ENCODE results near the gene SIN3B.
A peak's percentile ranks its signal among the peaks of the same experiment; 100 is the strongest.
"Not testable (repeated sequence)": the region's sequence is repeated elsewhere in the genome, so short reads cannot be mapped to it uniquely, and the experiment has no call there.

SIN3B gene

GRCh38 chr19:16829010-16829821 is at the start of gene SIN3B:
Gene SIN3B, plus strand, starts transcription at chr19:16829398. Its CDS starts 23 bp downstream, at chr19:16829421.
- Mint-ChIP-seq H3K4me1 (peaks cover 27 to 34% of the 10 kb centered on the region in 2 donors), H3K9me3 (no peaks in the 10 kb centered on the region), H3K27me3 (peaks cover 22 to 31% of the 10 kb centered on the region in 2 donors), H3K36me3 (peaks cover 18 to 28% of the 10 kb centered on the region in 2 donors), H3K4me3 (peak within 1 kb of the TSS; percentile 90 to 91), H3K27ac (peak within 1 kb of the TSS; percentile 96)
- ATAC-seq (replicated peaks) (peak; percentile 79 to 84), DNase-seq (peak; percentile 85)

DNA sequence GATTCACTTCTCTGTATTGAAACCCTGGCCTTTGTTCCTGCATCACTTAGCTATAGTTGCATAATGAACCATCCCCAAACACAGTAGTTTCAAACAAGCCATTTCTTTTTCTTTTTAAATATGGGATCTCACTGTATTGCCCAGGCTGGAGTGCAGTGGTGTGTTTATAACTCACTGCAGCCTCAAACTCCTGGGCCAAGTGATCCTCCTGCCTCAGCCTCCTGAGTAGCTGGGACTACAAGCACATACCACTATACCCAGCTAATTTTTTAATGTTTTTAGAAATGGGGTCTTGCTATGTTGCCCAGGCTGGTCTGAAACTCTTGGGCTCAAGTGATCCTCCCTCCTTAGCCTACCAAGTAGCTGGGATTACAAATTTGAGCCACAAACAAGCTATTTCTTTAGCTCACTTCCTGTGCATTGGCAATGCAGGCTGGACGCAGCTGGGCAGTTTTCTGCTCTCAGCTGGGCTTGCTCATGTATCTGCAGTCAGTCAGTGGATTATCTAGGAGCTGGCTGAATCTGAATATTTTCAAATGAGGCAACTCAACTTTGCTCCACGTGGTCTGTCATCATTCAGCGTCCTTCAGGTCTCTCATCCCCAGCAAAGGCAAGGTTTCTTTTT is 49.5 kb upstream of the SIN3B start:
- ATAC-seq (replicated peaks): no peak
- no peak for DNase-seq
- no peak overlapping the region for H3K27ac Mint-ChIP-seq
- no peaks in the 10 kb centered on the region for H3K4me1 Mint-ChIP-seq
- H3K27me3 Mint-ChIP-seq: peaks cover 8 to 14% of the 10 kb centered on the region in 2 donors
- H3K9me3 Mint-ChIP-seq: peaks cover 0 to 2% of the 10 kb centered on the region in 2 donors
- no peak overlapping the region for H3K4me3 Mint-ChIP-seq
- H3K36me3 Mint-ChIP-seq: no peaks in the 10 kb centered on the region

DNA sequence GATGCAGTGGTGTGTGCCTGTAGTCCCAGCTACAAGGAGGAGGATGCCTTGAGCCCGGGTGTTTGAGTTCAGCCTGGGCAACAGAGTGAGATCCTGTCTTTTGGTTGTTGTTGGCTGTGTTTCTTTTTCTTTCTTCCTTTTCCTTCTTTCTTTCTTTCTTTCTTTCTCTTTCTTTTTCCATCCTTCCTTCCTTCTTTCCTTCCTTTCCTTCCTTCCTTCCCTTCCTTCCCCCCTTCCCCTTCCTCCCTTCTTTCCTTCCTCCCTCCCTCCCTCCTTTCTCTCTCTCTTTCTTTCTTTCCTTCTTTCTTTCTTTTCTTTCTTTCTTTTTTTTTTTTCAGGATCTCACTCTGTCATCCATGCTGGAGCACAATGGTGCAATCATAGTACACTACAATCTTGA is 46.5 kb upstream of the SIN3B start:
- H3K27ac Mint-ChIP-seq: no peak overlapping the region
- no peaks in the 10 kb centered on the region for H3K9me3 Mint-ChIP-seq

GRCh38 chr19:16788479-16788878 is 40.7 kb upstream of the SIN3B start:
- peaks cover 6 to 7% of the 10 kb centered on the region in 2 donors for H3K9me3 Mint-ChIP-seq
- no peak overlapping the region for H3K27ac Mint-ChIP-seq
- H3K4me1 Mint-ChIP-seq: no peaks in the 10 kb centered on the region
- H3K27me3 Mint-ChIP-seq: no peaks in the 10 kb centered on the region
- DNase-seq (no peak), ATAC-seq (replicated peaks) (no peak)
- no peak overlapping the region for H3K4me3 Mint-ChIP-seq
- H3K36me3 Mint-ChIP-seq: peaks cover 7 to 12% of the 10 kb centered on the region in 2 donors

More for the DNA sequence above, 46.5 kb upstream of the SIN3B start:
- Mint-ChIP-seq H3K36me3 (no peaks in the 10 kb centered on the region), H3K4me1 (no peaks in the 10 kb centered on the region), H3K27me3 (peaks cover 0 to 4% of the 10 kb centered on the region in 2 donors), H3K4me3 (no peak overlapping the region)
- no peak for ATAC-seq (replicated peaks)
- no peak for DNase-seq

GRCh38 chr19:16789238-16789637 is 40.0 kb upstream of the SIN3B start:
- peaks cover 7 to 12% of the 10 kb centered on the region in 2 donors for H3K36me3 Mint-ChIP-seq
- no peak for ATAC-seq (replicated peaks)
- no peak for DNase-seq
- no peaks in the 10 kb centered on the region for H3K27me3 Mint-ChIP-seq
- no peak overlapping the region for H3K27ac Mint-ChIP-seq
- H3K9me3 Mint-ChIP-seq: peaks cover 6 to 7% of the 10 kb centered on the region in 2 donors
- no peak overlapping the region for H3K4me3 Mint-ChIP-seq
- no peaks in the 10 kb centered on the region for H3K4me1 Mint-ChIP-seq

DNA sequence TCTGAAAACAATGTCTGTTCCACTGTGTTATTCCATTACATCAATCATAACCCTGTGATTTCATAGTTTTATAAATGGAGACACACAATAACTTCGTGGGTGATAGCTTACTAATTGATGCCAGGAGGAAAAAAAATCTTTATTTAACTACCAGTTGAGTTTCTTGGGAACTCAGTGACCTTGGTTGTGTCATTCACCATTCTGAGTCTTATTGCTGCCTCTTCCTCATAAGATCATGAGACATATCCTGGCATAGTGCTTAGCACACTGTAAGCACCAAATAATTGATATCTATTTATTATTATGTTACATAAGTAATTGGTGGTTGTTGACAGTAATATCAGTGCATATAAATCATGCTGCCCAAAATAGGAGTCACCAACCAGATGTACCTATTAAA is 39.1 kb upstream of the SIN3B start:
- ATAC-seq (replicated peaks): no peak
- Mint-ChIP-seq H3K36me3 (peaks cover 7 to 12% of the 10 kb centered on the region in 2 donors), H3K27ac (no peak overlapping the region), H3K9me3 (peaks cover 6 to 7% of the 10 kb centered on the region in 2 donors), H3K4me3 (no peak overlapping the region), H3K4me1 (no peaks in the 10 kb centered on the region), H3K27me3 (no peaks in the 10 kb centered on the region)
- no peak for DNase-seq

DNA sequence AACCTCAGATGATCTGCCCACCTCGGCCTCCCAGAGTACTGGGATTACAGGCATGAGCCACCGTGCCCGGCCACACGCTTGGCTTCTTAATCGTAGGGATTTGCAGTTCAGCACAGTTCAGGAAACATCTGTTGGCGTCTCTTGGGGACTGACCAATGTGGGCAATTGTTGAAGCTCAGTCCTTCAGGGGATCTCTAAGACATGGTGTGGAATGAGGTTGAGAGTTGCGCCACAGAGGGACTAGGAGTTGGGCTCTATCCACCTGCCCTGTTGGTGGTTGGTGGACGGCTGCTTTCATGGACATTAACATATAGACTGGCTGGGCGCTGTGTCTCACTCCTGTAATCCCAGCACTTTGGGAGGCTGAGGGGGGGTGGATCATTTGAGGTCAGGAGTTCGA is 37.3 kb upstream of the SIN3B start:
- no peak for ATAC-seq (replicated peaks)
- no peaks in the 10 kb centered on the region for H3K4me1 Mint-ChIP-seq
- peaks cover 13 to 16% of the 10 kb centered on the region in 2 donors for H3K9me3 Mint-ChIP-seq
- DNase-seq: no peak
- no peak overlapping the region for H3K27ac Mint-ChIP-seq
- H3K27me3 Mint-ChIP-seq: no peaks in the 10 kb centered on the region
- H3K36me3 Mint-ChIP-seq: peaks cover 14 to 15% of the 10 kb centered on the region in 2 donors
- H3K4me3 Mint-ChIP-seq: no peak overlapping the region

- Mint-ChIP-seq H3K4me1 (no peaks in the 10 kb centered on the region), H3K27me3 (no peaks in the 10 kb centered on the region), H3K36me3 (peaks cover 6 to 8% of the 10 kb centered on the region in 2 donors), H3K9me3 (peaks cover 7 to 9% of the 10 kb centered on the region in 2 donors), H3K4me3 (no peak overlapping the region), H3K27ac (no peak overlapping the region)
- DNase-seq (no peak), ATAC-seq (replicated peaks) (no peak)
These were observed 34.4 kb upstream of the SIN3B start for GRCh38 chr19:16794456-16795441.

- H3K36me3 Mint-ChIP-seq: peaks cover 2 to 8% of the 10 kb centered on the region in 2 donors
- no peak overlapping the region for H3K4me3 Mint-ChIP-seq
- ATAC-seq (replicated peaks) (no peak), DNase-seq (no peak)
- no peaks in the 10 kb centered on the region for H3K4me1 Mint-ChIP-seq
- no peaks in the 10 kb centered on the region for H3K27me3 Mint-ChIP-seq
- no peak overlapping the region for H3K27ac Mint-ChIP-seq
- H3K9me3 Mint-ChIP-seq: peaks cover 7 to 9% of the 10 kb centered on the region in 2 donors
These were observed 33.5 kb upstream of the SIN3B start for GRCh38 chr19:16795731-16796130.

GRCh38 chr19:16797876-16798275 is 31.3 kb upstream of the SIN3B start:
- peaks cover 2 to 9% of the 10 kb centered on the region in 2 donors for H3K36me3 Mint-ChIP-seq
- H3K4me3 Mint-ChIP-seq: no peak overlapping the region
- H3K27ac Mint-ChIP-seq: no peak overlapping the region
- H3K4me1 Mint-ChIP-seq: peaks cover 6 to 8% of the 10 kb centered on the region in 2 donors
- DNase-seq: no peak
- H3K9me3 Mint-ChIP-seq: peaks cover 8 to 9% of the 10 kb centered on the region in 2 donors
- ATAC-seq (replicated peaks): no peak
- H3K27me3 Mint-ChIP-seq: no peaks in the 10 kb centered on the region

DNA sequence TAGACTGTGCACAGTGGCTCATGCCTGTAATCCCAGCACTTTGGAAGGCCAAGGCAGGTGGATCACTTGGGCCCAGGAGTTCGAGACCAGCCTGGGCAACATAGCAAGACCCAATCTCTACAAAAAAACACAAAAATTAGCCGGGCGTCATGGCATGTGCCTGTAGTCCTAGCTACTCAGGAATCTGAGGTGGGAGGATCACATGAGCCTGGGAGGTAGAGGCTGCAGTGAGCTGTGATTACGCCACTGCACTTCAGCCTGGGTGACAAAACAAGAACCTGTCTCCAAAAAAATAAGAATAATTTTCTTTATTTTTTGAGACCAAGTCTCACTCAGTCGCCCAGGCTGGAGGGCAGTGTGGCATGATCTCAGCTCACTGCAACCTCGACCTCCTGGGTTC is 30.9 kb upstream of the SIN3B start:
- Mint-ChIP-seq H3K9me3 (peaks cover 9 to 11% of the 10 kb centered on the region in 2 donors), H3K4me1 (peaks cover 10 to 13% of the 10 kb centered on the region in 2 donors), H3K36me3 (peaks cover 2 to 14% of the 10 kb centered on the region in 2 donors)
- H3K4me3 Mint-ChIP-seq; H3K27me3 Mint-ChIP-seq; ATAC-seq (replicated peaks); H3K27ac Mint-ChIP-seq; DNase-seq: not testable (repeated sequence)

DNA sequence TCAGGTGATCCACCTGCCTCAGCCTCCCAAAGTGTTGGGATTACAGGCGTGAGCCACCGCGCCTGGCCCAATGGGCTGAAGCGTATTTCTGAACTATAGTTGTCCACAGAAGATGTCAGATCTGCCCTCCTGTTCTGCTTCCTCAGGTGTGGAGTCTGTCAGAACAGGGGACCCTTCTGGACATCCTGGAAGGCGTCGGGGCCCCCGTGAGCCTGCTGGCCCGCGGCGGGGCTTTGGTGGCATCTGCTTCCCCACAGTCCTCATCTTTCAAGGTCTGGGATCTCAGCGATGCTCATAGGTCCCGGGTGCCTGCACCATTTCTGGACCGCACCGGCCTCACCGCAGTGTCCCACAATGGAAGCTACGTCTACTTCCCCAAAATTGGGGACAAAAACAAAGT is 29.5 kb upstream of the SIN3B start:
- no peak overlapping the region for H3K4me3 Mint-ChIP-seq
- peaks cover 9 to 12% of the 10 kb centered on the region in 2 donors for H3K9me3 Mint-ChIP-seq
- H3K27me3 Mint-ChIP-seq: no peaks in the 10 kb centered on the region
- peaks cover 11 to 13% of the 10 kb centered on the region in 2 donors for H3K4me1 Mint-ChIP-seq
- DNase-seq (no peak), ATAC-seq (replicated peaks) (no peak)
- H3K27ac Mint-ChIP-seq: no peak overlapping the region
- H3K36me3 Mint-ChIP-seq: peaks cover 2 to 14% of the 10 kb centered on the region in 2 donors

DNA sequence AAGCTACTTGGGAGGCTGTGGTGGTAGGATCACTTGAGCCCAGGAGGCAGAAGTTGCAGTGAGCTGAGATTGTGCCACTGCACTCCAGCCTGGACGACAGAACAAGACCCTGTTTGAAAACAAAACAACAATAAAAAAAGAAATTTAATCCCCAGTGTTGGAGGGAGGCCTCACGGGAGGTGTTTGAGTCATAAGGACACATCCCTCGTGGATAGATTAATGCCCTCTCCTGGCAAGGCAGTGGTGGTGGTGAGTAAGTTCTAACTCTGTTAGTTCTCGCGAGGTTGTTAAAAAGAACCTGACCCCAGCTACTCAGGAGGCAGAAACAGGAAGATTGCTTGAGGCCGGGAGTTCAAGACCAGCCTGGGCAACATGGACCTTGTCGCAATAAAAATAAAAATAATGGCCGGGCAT is 27.6 kb upstream of the SIN3B start:
- H3K4me3 Mint-ChIP-seq: no peak overlapping the region
- peaks cover under 1 to 7% of the 10 kb centered on the region in 2 donors for H3K36me3 Mint-ChIP-seq
- H3K4me1 Mint-ChIP-seq: peaks cover 11 to 13% of the 10 kb centered on the region in 2 donors
- H3K9me3 Mint-ChIP-seq: peaks cover 1 to 5% of the 10 kb centered on the region in 2 donors
- DNase-seq (no peak), ATAC-seq (replicated peaks) (peak; percentile 38 to 62)
- H3K27me3 Mint-ChIP-seq: no peaks in the 10 kb centered on the region
- no peak overlapping the region for H3K27ac Mint-ChIP-seq

DNA sequence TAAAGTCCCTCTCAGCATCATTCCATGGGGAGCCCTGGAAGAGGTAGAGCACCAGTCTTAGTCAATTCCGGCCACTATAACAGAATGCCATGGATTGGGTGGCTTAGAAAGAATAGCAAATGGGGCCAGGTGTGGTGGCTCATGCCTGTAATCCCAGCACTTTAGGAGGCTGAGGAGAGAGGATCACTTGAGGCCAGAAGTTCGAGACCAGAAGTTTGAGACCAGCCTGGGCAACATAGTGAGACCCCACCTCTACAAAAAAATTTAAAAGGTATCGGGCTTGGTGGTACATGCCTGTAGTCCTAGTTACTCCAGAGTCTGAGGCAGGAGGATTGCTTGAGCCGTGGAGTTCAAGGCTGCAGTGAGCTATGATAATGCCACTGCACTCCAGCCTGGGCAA is 25.0 kb upstream of the SIN3B start:
- Mint-ChIP-seq H3K4me1 (peaks cover 11 to 13% of the 10 kb centered on the region in 2 donors), H3K27ac (no peak overlapping the region), H3K36me3 (peaks cover 0 to 6% of the 10 kb centered on the region in 2 donors), H3K4me3 (no peak overlapping the region), H3K9me3 (peaks cover 0 to 5% of the 10 kb centered on the region in 2 donors), H3K27me3 (no peaks in the 10 kb centered on the region)
- ATAC-seq (replicated peaks) (no peak), DNase-seq (no peak)

All from stimulated activated naive B cell treated with anti-CD40 and anti-IgM and Interleukin-4, amounts not matched to agents 10 μg/mL and 1 μg/mL and 100 μg/mL, for 72 hours (primary cell).